ENCODE data around the gene GNB5. TPM values are rescaled to one million over a fixed set of nuclear protein-coding genes. Genes with fewer than 3 reads are reported as not detected.
"Not testable (repeated sequence)": the region's sequence is repeated elsewhere in the genome, so short reads cannot be mapped to it uniquely, and the experiment has no call there.

Gene GNB5
- total RNA-seq, 1 donor from 2014 or later = 13.8 TPM

DNA sequence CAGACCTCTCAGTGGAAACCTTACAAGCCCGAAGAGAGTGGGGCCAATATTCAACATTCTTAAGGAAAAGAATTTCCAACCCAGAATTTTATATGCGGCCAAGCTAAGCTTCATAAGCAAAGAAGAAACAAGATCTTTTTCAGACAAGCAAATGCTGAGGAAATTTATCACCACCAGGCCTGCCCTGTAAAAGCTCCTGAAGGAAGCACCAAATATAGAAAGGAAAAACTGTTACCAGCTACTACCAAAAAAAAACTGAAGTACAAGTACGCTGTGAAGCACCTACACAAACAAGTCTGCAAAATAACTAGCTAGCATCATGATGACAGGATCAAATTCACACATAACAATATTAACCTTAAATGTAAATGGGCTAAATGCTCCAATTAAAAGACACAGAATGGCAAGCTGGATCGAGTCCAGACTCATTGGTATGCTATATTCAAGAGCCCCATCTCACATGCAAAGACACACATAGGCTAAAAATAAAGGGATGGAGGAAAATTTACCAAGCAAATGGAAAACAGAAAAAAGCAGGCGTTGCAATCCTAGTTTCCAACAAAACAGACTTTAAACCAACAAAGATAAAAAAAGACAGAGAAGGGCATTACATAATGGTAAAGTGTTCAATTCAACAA, 25.6 kb downstream of the GNB5 start:
- not testable (repeated sequence) for DNase-seq

DNA sequence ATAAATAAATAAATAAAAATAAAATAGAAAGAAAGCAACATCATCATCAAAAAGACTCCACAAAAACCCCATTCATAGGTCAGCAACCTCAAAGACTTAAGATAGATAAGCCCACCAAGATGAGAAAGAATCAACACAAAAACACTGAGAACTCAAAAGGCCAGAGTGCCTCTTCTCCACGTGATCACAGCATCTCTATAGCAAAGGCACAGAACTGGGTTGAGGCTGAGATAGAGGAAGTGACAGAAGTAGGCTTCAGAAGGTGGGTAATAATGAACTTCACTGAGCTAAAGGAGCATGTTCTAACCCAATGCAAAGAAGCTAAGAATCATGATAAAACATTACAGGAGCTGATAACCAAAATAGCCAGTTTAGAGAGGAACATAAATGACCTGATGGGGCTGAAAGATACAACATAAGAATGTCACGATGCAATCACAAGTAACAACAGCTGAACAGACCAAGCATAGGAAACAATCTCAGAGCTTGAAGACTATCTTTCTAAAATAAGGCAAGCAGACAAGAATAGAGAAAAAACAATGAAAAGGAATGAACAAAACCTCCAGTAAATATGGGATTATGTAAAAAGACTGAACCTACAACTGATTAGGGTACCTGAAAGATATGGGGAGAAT, 26.4 kb downstream of the GNB5 start:
- DNase-seq = no peak

DNA sequence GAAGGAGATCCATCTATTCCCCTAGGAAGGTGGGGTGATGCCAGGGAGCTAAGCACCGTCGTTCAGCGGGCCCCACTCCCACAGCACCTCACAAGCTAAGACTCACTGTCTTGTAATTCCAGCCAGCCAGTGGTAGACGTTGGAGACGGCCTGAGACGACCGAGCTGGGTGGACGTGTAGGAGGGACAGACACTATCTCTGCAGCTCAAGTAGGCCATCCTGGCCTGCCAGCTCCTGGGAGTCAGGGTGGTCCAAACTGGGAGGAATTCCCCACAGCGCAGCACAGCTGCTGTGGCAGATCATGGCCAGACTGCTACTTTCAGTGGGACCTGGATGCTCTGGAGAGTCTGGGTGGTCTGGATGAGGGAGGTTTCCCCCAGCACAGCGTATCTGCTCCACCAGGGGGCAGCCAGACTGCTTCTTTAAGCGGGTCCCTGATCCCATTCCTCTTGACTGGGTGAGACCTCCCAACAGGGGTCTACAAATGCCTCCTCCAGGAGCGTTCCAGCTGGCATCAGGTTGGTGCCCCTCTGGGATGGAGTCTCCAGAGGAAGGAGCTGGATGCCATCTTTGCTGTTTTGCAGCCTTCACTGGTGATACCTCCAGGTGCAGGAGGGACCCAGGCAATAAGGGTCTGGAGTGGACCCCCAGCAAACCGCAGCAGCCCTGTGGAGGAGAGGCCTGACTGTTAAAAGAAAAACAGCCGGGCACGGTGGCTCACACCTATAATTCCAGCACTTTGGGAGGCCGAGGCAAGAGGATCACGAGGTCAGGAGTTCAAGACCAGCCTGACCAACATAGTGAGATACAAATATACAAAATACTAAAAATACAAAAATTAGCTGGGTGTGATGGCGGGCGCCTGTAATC, 27.6 kb downstream of the GNB5 start:
- DNase-seq = no peak

DNA sequence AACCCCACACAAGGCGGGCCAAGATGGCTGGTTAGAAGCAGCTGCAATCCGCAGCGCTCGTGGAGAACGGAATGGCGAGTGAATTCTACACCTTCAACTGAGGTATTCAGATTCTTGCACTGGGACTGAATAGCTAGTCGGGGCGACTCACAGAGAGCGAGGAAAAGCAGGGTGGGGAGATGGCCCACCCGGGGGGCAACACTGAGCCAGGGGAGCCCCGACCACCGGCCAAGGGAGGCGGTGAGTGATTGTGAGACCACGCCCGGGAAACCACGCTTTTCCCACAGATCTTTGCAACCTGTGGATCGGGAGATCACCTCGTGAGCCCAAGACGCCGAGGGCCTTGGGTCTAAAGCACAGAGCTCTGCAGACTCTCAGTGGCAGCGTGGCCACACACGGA, 28.3 kb downstream of the GNB5 start:
- DNase-seq = no peak

DNA sequence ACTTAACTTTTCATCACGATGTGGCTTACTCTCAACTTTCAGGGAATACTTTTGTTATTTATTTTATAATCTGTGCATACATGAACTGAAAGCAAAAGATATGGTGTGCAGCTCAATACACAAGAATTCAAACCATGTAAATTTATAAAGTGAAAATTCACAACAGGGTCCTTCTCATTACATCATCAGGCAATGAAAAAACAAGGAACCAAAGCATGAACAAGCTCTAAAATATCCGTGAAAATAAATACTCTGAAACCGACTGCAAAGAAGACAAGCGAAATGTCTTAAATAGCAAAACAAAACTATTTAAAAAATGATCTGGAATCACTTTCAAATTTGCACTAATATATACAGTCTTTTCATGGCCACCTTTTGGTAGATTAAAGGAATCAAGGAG, 28.9 kb downstream of the GNB5 start:
- DNase-seq = no peak

DNA sequence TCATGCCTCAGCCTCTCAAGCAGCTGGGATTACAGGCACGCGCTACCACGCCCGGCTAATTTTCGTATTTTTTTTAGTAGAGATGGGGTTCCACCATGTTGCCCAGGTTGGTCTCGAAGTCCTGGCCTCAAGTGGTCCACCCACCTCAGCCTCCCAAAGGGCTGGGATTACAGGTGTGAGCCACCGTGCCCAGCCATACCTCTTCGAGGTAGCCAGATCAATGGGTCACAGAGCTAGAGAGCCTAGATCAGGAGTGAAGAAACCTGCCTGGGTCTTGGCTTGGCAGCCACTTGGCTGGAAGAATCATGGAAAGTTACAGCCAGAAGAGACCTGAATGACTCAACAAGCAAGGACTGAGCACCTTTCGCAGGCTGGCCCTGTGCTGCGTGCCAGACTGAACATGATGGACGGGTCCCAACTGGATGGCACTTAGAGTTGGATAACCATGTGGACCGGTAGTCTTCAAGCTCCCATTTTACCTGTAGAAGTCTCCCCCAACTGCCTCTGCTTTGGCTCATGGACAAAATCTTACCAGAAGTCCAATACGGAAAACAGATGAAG, 29.7 kb downstream of the GNB5 start:
- no peak for DNase-seq

DNA sequence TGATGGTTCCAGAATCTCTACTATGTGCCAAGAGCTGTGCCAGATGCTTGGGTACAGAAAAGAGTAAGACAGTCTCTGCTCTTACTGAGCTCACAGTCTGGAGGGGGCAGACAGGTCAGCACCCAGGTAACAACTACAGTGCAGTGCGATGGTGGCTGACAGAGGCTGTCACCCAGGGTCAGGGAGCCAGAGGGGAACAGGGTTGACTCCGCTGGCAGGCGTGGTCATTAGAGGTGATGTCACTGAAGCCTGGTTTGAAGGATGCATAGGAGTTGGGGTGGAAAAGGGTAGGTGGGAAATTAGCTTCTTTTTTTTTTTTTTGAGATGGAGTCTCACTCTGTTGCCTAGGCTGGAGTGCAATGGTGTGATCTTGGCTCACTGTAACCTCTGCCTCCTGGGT, 31.5 kb downstream of the GNB5 start:
- DNase-seq = no peak

DNA sequence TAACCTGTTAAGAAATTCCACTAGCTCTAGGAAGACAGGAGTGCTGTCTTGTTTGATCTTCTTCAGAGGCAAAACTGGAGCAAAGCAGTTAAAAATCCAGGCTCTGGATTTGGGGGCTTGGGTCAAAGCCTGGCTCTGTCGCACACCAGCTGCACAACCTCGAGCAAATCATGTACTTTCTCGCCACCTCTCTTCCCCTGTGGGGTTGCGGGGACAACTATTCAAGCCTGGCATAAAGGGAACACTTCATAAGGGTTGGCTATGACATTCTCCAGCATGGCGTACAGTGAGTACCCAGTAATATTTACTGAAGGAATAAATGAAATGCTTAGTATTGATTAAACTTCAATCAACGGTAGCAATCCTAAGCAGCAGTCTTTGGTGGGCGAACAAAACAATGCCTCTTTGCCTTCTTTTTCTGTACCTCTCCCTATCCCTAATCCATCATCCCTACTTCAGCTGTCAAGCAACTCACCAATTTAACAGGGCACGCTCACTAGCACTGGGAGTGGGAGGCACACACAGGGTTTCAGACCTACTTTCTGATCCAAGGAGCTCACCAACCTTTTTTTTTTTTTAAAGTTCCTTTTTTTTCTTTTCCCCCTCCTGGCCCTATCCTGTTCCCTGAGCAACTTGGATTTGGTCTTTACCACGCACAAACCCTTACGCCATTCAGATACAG, 33.0 kb downstream of the GNB5 start:
- DNase-seq = no peak

DNA sequence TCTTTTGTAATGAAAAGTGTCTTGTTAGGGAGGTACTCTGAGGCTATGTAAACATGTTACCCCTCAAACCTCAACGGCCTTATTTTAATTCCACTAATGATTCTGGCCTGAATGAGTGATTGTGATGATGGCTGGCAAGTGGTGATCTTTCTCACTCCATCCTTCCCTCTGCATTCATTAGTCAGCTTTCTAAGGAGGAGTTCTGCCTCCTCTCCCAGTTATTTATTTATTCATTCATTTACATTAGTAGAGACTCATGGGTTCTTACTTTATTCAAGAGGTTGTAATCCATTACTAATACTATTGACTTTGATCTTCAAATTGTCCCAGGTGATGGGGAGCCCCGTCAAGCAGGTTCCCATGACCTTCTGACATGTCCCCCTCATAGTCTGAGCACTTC, 35.3 kb downstream of the GNB5 start:
- no peak for DNase-seq

DNA sequence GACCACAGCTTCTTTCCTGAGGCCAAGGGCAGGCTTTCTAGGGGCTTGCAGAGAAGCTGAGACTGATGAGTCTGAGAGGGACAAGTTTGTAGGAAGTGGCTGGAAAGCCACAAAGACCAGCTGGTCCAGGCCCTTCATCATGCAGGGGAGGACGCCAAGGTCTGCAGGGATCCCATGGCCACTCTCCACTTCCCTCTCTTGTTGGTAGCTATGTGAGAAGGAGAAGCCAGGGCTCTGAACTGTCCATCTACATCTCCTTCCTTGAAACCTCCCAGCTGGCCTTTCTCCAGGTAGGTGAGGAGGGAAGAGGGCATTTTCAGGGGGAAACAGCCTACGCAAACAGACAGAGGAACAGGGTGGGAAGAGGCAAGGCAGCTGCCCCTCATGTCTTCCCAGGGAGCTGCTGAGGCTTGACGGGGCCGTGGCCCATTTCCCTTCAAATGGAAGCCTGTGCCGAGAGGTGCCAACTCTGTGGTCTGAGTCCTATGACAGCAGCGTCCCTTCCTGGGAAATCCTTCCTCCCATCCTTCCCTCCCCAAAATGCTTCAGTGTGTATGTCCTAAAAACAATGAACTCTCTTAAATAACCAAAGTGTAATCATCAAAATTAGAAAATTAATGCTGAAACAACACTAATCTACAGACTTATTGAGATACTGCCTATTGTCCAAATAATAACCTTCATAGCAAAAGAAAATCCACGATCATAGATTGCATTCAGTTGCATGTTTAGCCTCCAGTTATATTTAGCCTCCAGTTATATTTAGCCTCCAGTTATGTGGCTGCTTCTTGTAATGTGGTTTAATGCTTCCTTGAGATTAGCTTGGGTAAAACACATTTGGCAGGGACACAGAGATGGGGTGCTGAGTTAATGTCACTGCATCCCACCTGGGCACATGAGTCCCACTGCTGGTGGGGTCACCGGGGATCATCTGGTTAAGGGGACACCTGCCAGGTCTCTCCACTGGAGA, 36.0 kb downstream of the GNB5 start:
- no peak for DNase-seq

DNA sequence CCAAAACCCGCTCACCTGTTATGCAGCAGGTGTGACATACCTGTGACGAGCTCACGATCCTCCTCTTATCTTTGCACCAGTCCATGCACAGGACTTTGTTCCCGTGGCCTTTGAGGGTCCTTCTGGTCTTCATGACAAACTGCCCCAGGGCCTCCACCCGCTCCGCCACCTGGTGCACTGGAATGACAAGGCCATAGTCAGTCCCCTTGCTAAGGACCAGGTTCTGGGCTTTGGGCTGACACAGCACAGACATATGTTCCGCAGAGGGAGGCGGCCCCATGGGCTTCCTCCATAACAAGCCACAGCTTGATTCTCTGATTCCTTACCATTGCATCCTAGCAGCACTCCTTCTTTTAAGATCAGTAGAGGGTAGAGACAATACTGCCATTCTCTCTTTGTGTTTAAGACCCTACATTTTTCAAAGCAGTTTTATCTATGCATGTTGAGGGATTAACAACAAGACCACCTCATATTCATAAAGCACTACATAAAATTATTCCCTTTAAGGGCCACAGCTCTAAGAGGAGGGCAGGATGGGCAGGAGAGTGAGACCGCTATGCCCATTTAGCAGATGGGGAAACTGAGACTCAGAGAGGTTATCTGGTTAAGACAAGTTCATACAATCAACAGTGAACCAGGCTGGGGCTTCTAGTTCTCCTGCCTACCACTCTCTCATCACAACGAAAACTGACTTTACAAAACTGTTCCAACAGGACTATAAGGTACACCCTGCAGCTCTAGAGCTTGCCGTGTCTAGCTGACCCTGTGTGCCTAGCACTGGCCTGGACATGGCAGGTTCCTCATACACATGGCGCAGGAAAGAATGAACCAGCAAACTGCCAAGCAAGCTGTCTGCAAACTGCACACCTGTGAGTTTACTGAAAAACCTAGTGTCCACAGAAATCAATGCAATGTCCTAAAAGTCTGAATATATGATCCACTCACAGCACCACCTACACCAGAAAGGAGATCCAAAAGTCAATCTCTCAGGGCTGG, 37.0 kb downstream of the GNB5 start:
- DNase-seq = no peak

DNA sequence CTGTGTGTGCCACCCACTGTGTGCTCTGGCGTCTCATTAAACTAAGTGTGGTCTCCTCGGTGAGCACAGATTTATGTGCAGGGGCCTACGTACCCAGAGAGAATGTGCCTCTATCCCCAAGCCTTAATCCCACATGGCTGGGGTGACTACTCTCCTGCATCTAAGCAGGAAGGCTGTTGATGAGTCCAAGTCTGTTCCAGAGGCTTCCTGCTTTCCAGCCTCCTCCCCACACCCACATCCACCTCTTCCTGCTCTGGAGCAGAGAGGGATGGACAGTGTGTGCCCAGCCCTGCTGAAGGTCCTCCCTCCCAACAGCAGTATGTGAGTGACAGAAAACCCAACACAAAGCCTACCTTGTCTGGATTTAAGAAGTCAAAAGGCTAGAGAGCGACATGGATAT, 39.8 kb downstream of the GNB5 start:
- DNase-seq = no peak

DNA sequence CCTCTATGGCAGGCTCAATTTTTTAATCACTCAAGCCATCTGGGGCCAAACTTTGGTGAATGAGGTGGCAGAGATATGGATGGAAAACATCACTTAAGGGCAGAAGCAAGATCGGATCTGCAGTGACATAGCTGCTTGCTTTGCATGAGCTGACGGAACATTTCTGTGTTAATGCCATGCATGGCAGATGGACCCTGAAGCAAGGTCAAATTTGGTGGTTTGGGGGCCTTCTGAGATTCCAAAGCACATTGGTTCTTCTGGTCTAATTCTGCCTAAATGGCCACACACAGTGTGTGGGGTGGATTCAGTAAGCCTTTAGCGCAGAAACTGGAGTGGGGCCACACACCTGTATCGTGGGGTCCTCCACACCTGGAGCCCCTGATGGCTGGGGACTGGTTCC, 40.3 kb downstream of the GNB5 start:
- no peak for DNase-seq

DNA sequence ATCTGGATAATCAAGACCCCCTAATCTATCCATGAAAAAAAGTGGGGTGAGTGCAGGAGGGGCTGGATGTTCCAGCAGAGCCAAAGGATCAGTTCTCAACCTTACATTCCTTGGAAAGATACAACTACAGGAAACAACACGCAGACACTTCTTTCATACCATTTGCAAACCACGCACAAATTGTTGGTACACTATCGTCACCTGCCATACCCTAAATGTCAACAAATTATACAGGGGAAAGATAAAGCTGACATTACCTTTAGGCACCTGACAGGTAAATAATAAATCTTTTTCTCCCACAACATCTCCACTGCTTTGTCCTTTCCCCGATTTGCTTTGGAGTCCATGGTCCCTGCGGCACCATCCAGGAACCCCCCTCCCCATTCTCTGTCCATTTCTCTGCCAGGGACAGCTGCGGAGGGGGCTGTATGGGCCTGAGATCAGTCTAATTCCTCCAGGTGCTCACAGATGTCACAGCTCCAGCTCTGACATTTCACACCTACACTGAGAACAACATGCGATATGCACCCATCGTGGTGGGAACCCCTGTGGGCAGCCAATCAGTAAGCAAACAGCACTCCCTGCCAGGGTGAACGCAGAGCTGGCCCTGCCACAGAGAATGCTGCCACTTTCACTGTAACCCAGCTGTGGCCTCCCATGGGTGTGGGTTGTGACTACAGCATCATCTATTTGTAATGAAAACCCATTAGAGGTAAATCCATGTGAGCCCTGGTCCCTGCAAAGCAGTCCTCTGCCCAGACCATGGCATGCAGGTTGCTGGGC, 41.0 kb downstream of the GNB5 start:
- no peak for DNase-seq

DNA sequence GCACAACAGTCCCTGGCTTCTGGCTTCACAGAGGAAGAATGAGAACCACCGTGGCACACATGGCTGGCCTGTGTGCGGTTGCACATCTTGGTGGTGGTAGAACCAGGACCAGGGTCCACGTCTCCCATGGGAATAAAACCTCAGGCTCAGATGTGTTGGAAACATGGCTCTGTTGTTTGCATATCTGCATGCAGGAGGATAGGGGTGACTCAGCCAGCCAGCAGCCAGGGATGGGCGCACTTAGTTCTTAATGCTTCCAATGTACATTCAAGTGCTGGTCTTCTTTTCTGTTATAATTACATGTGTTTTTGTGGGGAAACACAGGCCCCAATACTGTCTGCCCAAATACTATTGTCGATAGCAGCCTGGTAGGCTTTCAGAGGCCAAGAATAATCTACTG, 42.8 kb downstream of the GNB5 start:
- no peak for DNase-seq

DNA sequence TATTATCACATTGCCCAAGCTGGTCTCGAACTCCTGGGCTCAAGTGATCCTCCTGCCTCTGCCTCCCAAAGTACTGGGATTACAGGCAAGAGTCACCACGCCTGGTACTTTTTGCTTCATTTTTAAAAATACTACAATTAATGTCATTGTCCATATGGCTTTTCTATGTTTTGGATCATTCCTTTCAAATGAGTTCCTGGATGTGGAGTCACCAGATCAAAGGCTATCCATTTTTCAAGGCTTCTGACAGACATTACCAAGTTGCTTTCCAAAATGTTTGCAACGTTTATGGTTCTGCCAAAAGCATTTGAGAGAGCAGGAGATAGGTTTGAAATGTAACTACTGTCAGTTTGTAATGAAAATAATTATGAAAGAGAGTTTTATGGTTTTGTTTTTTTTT, 44.4 kb downstream of the GNB5 start:
- DNase-seq = no peak

DNA sequence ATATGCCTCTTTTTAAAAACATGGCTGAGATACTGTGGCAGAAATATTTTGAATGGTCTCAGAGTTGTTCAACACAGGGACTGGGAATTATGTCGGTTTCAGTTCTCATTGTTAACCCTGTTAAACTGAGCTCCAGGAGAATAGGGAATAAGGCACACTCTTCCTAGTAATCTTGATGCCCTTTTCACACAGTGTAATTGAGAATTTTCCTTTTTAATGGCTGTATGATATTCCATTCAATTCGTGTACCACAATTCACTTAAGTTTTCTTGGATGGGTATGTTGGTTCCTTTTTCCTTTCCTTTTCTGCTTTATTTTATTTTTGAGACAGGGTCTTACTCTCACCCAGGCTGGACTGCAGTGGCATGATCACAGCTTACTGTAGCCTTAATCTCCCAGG, 44.9 kb downstream of the GNB5 start:
- no peak for DNase-seq

DNA sequence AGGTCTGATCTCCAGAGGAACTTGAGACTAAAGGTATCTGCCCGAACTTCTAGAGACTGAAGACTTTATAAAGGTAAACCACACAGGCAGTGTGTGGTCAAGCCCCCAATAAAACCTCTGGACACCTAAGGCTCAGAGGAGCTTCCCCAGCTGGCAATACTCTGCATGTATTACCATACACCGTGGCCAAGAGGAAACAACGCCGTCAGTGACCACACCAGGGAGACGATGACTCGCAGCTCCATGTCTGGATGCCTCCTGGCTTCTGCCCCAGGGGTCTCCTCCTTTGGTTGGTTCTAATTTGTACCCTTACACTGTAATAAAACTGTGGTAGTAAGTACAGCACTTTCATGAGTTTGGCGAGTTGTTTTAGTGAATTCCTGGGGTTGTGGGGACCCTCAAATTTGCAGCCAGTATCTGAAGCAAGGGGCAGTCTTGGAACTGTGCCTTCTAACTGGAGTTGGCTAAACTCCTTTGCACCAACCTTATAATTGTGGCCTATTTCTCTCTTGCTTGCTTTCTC, 46.5 kb downstream of the GNB5 start:
- no peak for DNase-seq

DNA sequence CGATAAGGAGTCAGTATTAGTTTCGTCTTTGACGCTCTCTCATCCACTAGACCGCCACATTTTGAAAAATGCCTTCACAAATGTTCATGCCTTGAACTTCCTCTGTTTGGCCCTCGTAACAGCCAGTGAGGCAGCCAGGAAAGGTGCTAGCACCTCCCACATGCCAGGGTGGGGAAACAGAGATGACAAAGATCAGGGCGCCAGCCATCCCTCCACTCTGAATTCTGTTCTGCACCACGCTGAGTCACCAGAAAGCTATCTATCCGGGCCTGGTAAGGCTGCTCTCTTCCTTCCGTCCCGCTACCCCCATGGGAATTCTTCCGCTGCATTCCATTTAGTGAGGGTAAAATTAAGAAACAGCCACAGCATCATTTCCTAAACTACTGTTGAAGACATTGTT, 47.3 kb downstream of the GNB5 start:
- DNase-seq = no peak

All from tongue (tissue), 2 donors.